HTERT RPE-1 (cell line): ENCODE measurements around the gene SPARCL1.

Experiments
- in situ Hi-C: fragments of 300-500 bp; cut with MboI; formaldehyde crosslinking; loops from 4 replicates; pipeline ENCODE4 v1.14.3; 2020; ENCODE audit warnings: low sequenced_read_pairs

The SPARCL1 gene

GRCh38 chr4:87541956-87542709 lies 13.0 kb upstream of the SPARCL1 start:
- in situ Hi-C loops, result no loop called here

GRCh38 chr4:87541521-87541920 lies 12.3 kb upstream of the SPARCL1 start:
- in situ Hi-C loops, result no loop called here

GRCh38 chr4:87540146-87541058 lies 11.2 kb upstream of the SPARCL1 start:
- in situ Hi-C loops, result no loop called here

- in situ Hi-C loops, result no loop called here
These were observed 3.7 kb upstream of the SPARCL1 start for GRCh38 chr4:87532907-87533306.

- in situ Hi-C loops, result no loop called here
These were observed 2.9 kb upstream of the SPARCL1 start for GRCh38 chr4:87532109-87532508.

GRCh38 chr4:87531621-87532020 lies 2.4 kb upstream of the SPARCL1 start:
- in situ Hi-C loops, result no loop called here

- in situ Hi-C loops, result no loop called here
These were observed 1.7 kb upstream of the SPARCL1 start for GRCh38 chr4:87530868-87531267.

GRCh38 chr4:87530229-87530628 lies 1.1 kb upstream of the SPARCL1 start:
- in situ Hi-C loops, result no loop called here

GRCh38 chr4:87527431-87528220 lies 1.6 kb downstream of the SPARCL1 start:
- in situ Hi-C loops, result no loop called here

GRCh38 chr4:87525636-87526295 lies 3.4 kb downstream of the SPARCL1 start:
- in situ Hi-C loops, result no loop called here

- in situ Hi-C loops, result no loop called here
These were observed 4.7 kb downstream of the SPARCL1 start for GRCh38 chr4:87524456-87524855.

- in situ Hi-C loops, result no loop called here
These were observed 5.9 kb downstream of the SPARCL1 start for GRCh38 chr4:87523307-87523706.

- in situ Hi-C loops, result no loop called here
These were observed 7.3 kb downstream of the SPARCL1 start for GRCh38 chr4:87521757-87522374.

GRCh38 chr4:87521319-87521718 lies 7.9 kb downstream of the SPARCL1 start:
- in situ Hi-C loops, result no loop called here

GRCh38 chr4:87517621-87518020 lies 11.6 kb downstream of the SPARCL1 start:
- in situ Hi-C loops, result no loop called here

GRCh38 chr4:87516683-87517082 lies 12.5 kb downstream of the SPARCL1 start:
- in situ Hi-C loops, result no loop called here

- in situ Hi-C loops, result no loop called here
These were observed 16.8 kb downstream of the SPARCL1 start for GRCh38 chr4:87512400-87512799.

GRCh38 chr4:87511500-87511899 lies 17.7 kb downstream of the SPARCL1 start:
- in situ Hi-C loops, result no loop called here

GRCh38 chr4:87510747-87511146 lies 18.4 kb downstream of the SPARCL1 start:
- in situ Hi-C loops, result no loop called here

GRCh38 chr4:87506974-87507701 lies 22.0 kb downstream of the SPARCL1 start:
- in situ Hi-C loops, result no loop called here
